ENCODE data around the gene HACD3. TPM values are rescaled to one million over a fixed set of nuclear protein-coding genes. Genes with fewer than 3 reads are reported as not detected.

The HACD3 gene
- total and polyA plus RNA-seq, 9 of the 15 experiments (the other 6 are each of a cell fraction or from before 2014, with no cell fraction given): 48.1 to 117 (median 72.8) TPM

DNA sequence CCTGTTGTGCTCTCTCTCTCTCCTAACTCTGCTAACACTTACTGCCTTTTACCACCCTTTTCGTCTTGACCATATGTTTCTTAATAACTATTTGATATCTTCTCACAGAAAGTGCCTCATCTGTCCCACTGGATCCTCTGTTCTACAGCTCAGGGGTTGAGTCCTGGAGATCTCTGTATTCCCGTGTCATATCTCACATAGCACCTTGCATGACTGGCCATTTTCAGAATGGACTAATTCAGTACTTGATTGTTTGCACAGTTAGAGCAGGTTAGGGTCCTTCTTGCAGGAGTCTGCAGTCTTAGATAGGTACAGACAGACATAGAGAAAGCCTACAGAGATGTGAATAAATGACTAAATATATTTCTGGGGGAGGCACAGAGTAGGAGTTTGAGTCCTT lies 20.9 kb downstream of the HACD3 start (continued):
- TF ChIP-seq NCOA2 (IDR thresholded peaks at IDR 0.05; ENCODE audit: partially characterized antibody in 2 of 2) (peak in 1 of 2 experiments; percentile 29), NCOR1 (IDR thresholded peaks at IDR 0.05) (peak; percentile 88), NFIC (IDR thresholded peaks at IDR 0.05) (peak; percentile 69), PHTF2 (CRISPR knock-in tag; IDR thresholded peaks at IDR 0.05) (no peak), NELFE (IDR thresholded peaks at IDR 0.05; ENCODE audit: insufficient read depth, insufficient read length) (no peak), BCLAF1 (IDR thresholded peaks at IDR 0.05; ENCODE audit: borderline replicate concordance in 1 of 2, control insufficient read depth in 1 of 2, low read depth in 2 of 2, low read length in 1 of 2) (peak in 1 of 2 experiments; percentile 54; a peak in 1 of 4 replicates), MAFG (tag; conservative IDR thresholded peaks at IDR 0.05) (peak; percentile 91), NFE2 (IDR thresholded peaks at IDR 0.05; ENCODE audit: low read depth) (peak; percentile 92), C11orf30 (IDR thresholded peaks at IDR 0.05; ENCODE audit: low read depth) (peak; percentile 79), TRIM24 (IDR thresholded peaks at IDR 0.05) (peak; percentile 55 to 65; a peak in 2 of 4 replicates), TAL1 (IDR thresholded peaks at IDR 0.05) (peak; percentile 91), GATA2 (CRISPR knock-in tag; IDR thresholded peaks at IDR 0.05) (peak; percentile 71; the same call in 1 of the 2 replicates), SP1 (CRISPR knock-in tag; IDR thresholded peaks at IDR 0.05) (no peak), EHMT2 (IDR thresholded peaks at IDR 0.05) (0 out of 2 replicates have a peak, but pooled peaks have one; percentile 16), GATAD2A (IDR thresholded peaks at IDR 0.05) (0 out of 2 replicates have a peak, but pooled peaks have one; percentile 24)
- TF ChIP-seq, protein P1, sequence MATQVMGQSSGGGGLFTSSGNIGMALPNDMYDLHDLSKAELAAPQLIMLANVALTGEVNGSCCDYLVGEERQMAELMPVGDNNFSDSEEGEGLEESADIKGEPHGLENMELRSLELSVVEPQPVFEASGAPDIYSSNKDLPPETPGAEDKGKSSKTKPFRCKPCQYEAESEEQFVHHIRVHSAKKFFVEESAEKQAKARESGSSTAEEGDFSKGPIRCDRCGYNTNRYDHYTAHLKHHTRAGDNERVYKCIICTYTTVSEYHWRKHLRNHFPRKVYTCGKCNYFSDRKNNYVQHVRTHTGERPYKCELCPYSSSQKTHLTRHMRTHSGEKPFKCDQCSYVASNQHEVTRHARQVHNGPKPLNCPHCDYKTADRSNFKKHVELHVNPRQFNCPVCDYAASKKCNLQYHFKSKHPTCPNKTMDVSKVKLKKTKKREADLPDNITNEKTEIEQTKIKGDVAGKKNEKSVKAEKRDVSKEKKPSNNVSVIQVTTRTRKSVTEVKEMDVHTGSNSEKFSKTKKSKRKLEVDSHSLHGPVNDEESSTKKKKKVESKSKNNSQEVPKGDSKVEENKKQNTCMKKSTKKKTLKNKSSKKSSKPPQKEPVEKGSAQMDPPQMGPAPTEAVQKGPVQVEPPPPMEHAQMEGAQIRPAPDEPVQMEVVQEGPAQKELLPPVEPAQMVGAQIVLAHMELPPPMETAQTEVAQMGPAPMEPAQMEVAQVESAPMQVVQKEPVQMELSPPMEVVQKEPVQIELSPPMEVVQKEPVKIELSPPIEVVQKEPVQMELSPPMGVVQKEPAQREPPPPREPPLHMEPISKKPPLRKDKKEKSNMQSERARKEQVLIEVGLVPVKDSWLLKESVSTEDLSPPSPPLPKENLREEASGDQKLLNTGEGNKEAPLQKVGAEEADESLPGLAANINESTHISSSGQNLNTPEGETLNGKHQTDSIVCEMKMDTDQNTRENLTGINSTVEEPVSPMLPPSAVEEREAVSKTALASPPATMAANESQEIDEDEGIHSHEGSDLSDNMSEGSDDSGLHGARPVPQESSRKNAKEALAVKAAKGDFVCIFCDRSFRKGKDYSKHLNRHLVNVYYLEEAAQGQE (IDR thresholded peaks at IDR 0.05; ENCODE audit: borderline replicate concordance): no peak
- TF ChIP-seq, protein P1 (CRISPR knock-in tag; IDR thresholded peaks at IDR 0.05; ENCODE audit: low read depth): no peak
- TF ChIP-seq, protein P2, sequence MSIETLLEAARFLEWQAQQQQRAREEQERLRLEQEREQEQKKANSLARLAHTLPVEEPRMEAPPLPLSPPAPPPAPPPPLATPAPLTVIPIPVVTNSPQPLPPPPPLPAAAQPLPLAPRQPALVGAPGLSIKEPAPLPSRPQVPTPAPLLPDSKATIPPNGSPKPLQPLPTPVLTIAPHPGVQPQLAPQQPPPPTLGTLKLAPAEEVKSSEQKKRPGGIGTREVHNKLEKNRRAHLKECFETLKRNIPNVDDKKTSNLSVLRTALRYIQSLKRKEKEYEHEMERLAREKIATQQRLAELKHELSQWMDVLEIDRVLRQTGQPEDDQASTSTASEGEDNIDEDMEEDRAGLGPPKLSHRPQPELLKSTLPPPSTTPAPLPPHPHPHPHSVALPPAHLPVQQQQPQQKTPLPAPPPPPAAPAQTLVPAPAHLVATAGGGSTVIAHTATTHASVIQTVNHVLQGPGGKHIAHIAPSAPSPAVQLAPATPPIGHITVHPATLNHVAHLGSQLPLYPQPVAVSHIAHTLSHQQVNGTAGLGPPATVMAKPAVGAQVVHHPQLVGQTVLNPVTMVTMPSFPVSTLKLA (conservative IDR thresholded peaks at IDR 0.05): 0 out of 4 replicates have a peak, but pooled peaks of 1 of the 2 experiments have one; percentile 30

Data from K562 (cell line).